CD14-positive monocyte (primary cell): ENCODE measurements around the gene CBY1. TPM values are rescaled to one million over a fixed set of nuclear protein-coding genes. Genes with fewer than 3 reads are reported as not detected.

ENCODE experiments used
- DNase-seq, 3 donors: peaks; one replicate each; pipeline ENCODE4 v3.0.0-alpha.2; 2011 to 2022
- H2AFZ ChIP-seq: 2 replicates; pipeline ENCODE4 v1.6.0; 2012; ENCODE audit warnings: mild to moderate bottlenecking, low read depth, low read length, inconsistent platforms; ENCODE audit not compliant: insufficient read depth, poor library complexity, severe bottlenecking
- H3K27ac ChIP-seq, 2 donors: 1 replicate in 1 of 2; 2 replicates in 1 of 2; pipeline ENCODE4 v1.5.1; 2012 to 2013; ENCODE audit warnings: low read length in 2 of 2, control low read depth in 1 of 2, inconsistent platforms in 1 of 2, low read depth in 1 of 2, mild to moderate bottlenecking in 1 of 2
- H3K27me3 ChIP-seq, 2 donors: one replicate each; pipeline versions ENCODE4 v1.6.0 to v1.6.1; 2011 to 2013; ENCODE audit warnings: low read length in 2 of 2; ENCODE audit not compliant: control insufficient read depth in 2 of 2, insufficient read depth in 2 of 2
- H3K36me3 ChIP-seq, 2 donors: replicated peaks in 1 of 2; 1 replicate in 1 of 2; 2 replicates in 1 of 2; pipeline versions ENCODE4 v1.5.1 to v1.6.1; 2012 to 2013; ENCODE audit warnings: low read length in 2 of 2, control low read depth in 1 of 2, inconsistent platforms in 1 of 2, mild to moderate bottlenecking in 1 of 2; ENCODE audit not compliant: insufficient read depth in 2 of 2, control insufficient read depth in 1 of 2
- H3K4me1 ChIP-seq, 2 donors: 1 replicate in 1 of 2; 2 replicates in 1 of 2; pipeline versions ENCODE4 v1.5.1 to v1.6.1; 2012 to 2013; ENCODE audit warnings: low read length in 2 of 2, control low read depth in 1 of 2, inconsistent platforms in 1 of 2, mild to moderate bottlenecking in 1 of 2, moderate library complexity in 1 of 2; ENCODE audit not compliant: insufficient read depth in 2 of 2, control insufficient read depth in 1 of 2
- H3K4me2 ChIP-seq: replicated peaks from 2 replicates; pipeline ENCODE3; 2012; ENCODE audit warnings: low read length, moderate library complexity, mild to moderate bottlenecking; ENCODE audit not compliant: poor library complexity, severe bottlenecking; ENCODE audit errors: extremely low read depth
- H3K4me3 ChIP-seq, 3 experiments: fragments of 200-600 bp in 1 of 3; sonication (generic) in 1 of 3; replicated peaks in 1 of 3; 1 replicate in 2 of 3; 2 replicates in 1 of 3; pipeline ENCODE4 v1.5.1; 2011 to 2013; ENCODE audit warnings: low read length in 3 of 3, mild to moderate bottlenecking in 3 of 3, control low read depth in 2 of 3, low read depth in 2 of 3, inconsistent platforms in 1 of 3, moderate library complexity in 1 of 3
- H3K79me2 ChIP-seq: 2 replicates; pipeline ENCODE4 v1.6.0; 2012; ENCODE audit warnings: mild to moderate bottlenecking, control low read depth, inconsistent platforms, low read length, moderate library complexity; ENCODE audit not compliant: insufficient read depth
- H3K9ac ChIP-seq: 2 replicates; pipeline ENCODE4 v1.6.0; 2017; ENCODE audit warnings: low read length, mild to moderate bottlenecking; ENCODE audit not compliant: insufficient read depth, poor library complexity, severe bottlenecking
- H3K9me3 ChIP-seq, 2 donors: replicated peaks in 1 of 2; 1 replicate in 1 of 2; 2 replicates in 1 of 2; pipeline versions ENCODE4 v1.5.1 to v1.6.1; 2012 to 2013; ENCODE audit warnings: low read length in 2 of 2, control low read depth in 1 of 2; ENCODE audit not compliant: control insufficient read depth in 1 of 2, insufficient read depth in 1 of 2
- H4K20me1 ChIP-seq: 2 replicates; pipeline ENCODE4 v1.6.0; 2012; ENCODE audit warnings: mild to moderate bottlenecking, low read length, control low read depth, moderate library complexity; ENCODE audit not compliant: insufficient read depth
- H3K27ac Mint-ChIP-seq, 7 donors: one replicate each; pipeline ENCODE4 v1.8.0; 2020; ENCODE audit warnings: mild to moderate bottlenecking in 7 of 7, mixed read lengths in 7 of 7, moderate library complexity in 6 of 7, inconsistent platforms in 2 of 7
- H3K27me3 Mint-ChIP-seq, 3 donors: one replicate each; pipeline ENCODE4 v1.8.0; 2021 to 2022; ENCODE audit warnings: low read depth in 3 of 3, mild to moderate bottlenecking in 3 of 3, mixed read lengths in 3 of 3, moderate library complexity in 3 of 3, inconsistent platforms in 1 of 3
- H3K36me3 Mint-ChIP-seq, 2 donors: one replicate each; pipeline ENCODE4 v1.8.0; 2020; ENCODE audit warnings: mixed read lengths in 2 of 2, inconsistent platforms in 1 of 2, mild to moderate bottlenecking in 1 of 2
- H3K4me1 Mint-ChIP-seq: one replicate; pipeline ENCODE4 v1.8.0; 2020; ENCODE audit warnings: mild to moderate bottlenecking, mixed read lengths
- H3K4me3 Mint-ChIP-seq, 2 donors: one replicate each; pipeline ENCODE4 v1.8.0; 2020; ENCODE audit warnings: mild to moderate bottlenecking in 2 of 2, mixed read lengths in 2 of 2, moderate library complexity in 1 of 2
- H3K9me3 Mint-ChIP-seq, 7 donors: one replicate each; pipeline ENCODE4 v1.8.0; 2020 to 2022; ENCODE audit warnings: mixed read lengths in 7 of 7, mild to moderate bottlenecking in 6 of 7, moderate library complexity in 6 of 7, inconsistent platforms in 2 of 7
- CTCF ChIP-seq: fragments of 200-600 bp; IDR thresholded peaks from one replicate; pipeline ENCODE4 v1.8.0; 2022; ENCODE audit warnings: antibody characterized with exemption, mild to moderate bottlenecking
- WGBS: methylation state at CpG from one replicate; pipeline ENCODE4 v1.1.5; 2013; ENCODE audit warnings: missing lambda C conversion rate; ENCODE audit not compliant: insufficient coverage; 5-methylcytosine and 5-hydroxymethylcytosine counted together
- intact Hi-C, 2 donors: fragments of 100-400 bp; cut with micrococcal nuclease; formaldehyde crosslinking; loops; one replicate each; pipeline versions ENCODE4 v1.15.0 to v1.15.1; 2023
- polyA plus RNA-seq, 3 donors: library from polyadenylated mRNA; depleted of rRNA in 1 of 3; unstranded in 2 of 3; stranded (reverse) in 1 of 3; fragments of 300-500 nt in 2 of 3; fragments of >200 nt in 1 of 3; fragmentation: Illumina TruSeq in 2 of 3; gene quantifications; 1 replicate in 2 of 3; 2 replicates in 1 of 3; pipeline ENCODE4 v1.2.3, GENCODE V29; 2012 to 2021

Gene CBY1
- polyA plus RNA-seq, 3 donors = 1.1 to 4.1 (median 1.7) TPM

DNA sequence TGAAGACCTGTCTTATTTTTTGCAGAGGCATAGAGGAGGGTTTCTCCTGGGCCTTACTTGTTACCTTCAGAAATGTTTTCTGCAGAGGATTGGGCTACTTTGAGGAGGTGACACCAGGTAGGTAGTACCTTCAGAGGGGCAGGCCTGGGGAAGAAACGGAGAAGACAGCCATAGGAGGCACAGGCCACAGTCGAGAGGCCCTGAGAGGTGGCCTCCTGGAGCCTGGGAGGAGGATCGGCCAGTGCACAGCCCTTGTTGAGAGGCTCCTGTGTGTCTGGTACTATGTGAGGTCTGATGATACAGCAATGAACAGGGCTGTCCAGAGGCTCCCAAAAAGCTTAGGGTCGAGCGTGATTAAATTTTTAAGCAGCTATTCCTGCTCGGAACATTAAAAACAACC is 60.8 kb downstream of the CBY1 start:
- Mint-ChIP-seq H3K4me1 (peaks cover 28% of the 10 kb centered on the region), H3K27me3 (no peaks in the 10 kb centered on the region)
- intact Hi-C loops = no loop called here

DNA sequence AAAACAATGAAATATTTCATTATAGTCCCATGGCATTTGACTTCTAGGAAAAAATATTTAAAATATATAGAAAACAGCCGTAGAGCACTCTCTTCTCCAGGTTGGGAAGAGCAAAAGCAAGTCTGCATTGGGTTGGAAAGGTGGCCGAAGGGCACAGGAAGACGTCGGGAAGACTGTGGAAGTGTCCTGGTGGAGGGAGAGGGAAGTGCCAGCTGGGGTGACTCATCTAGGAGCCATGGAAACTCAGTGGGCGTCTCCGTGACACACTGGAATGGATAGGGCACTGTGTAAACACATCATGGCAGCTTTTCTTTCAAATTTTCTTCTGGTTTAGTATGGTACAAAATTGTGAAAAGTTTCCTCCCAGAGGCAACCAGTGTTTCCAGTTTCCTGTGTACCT is 62.0 kb downstream of the CBY1 start:
- Histone ChIP-seq H3K9me3 (no peaks in the 10 kb centered on the region), H3K36me3 (peaks cover 63 to 85% of the 10 kb centered on the region in 2 donors), H3K4me3 (no peak overlapping the region), H4K20me1 (peaks cover 70% of the 10 kb centered on the region), H3K79me2 (peaks cover 34% of the 10 kb centered on the region), H3K4me1 (peaks cover 0 to under 1% of the 10 kb centered on the region in 2 donors), H2AFZ (no peak overlapping the region), H3K4me2 (no peak overlapping the region), H3K9ac (no peak overlapping the region), H3K27ac (no peak overlapping the region), H3K27me3 (no peaks in the 10 kb centered on the region)
- Mint-ChIP-seq H3K27me3 (no peaks in the 10 kb centered on the region), H3K4me3 (no peak overlapping the region), H3K36me3 (peaks cover 61 to 89% of the 10 kb centered on the region in 2 donors), H3K27ac (peak overlapping the region in 2 of 7 donors; percentile 6 to 44), H3K4me1 (peaks cover 16% of the 10 kb centered on the region), H3K9me3 (peaks cover 0 to 2% (median 0%) of the 10 kb centered on the region in 7 donors)
- peak in 2 of 3 donors; percentile 16 to 39 for DNase-seq
- 86% methylated on average over 5 of the region's 6 CpGs for WGBS
- TF ChIP-seq CTCF = peak; percentile 16
- intact Hi-C loops = no loop called here

More for the DNA sequence above, 60.8 kb downstream of the CBY1 start:
- Histone ChIP-seq H3K4me3 (no peak overlapping the region), H3K36me3 (peaks cover 51 to 79% of the 10 kb centered on the region in 2 donors), H3K9me3 (no peaks in the 10 kb centered on the region), H4K20me1 (peaks cover 80% of the 10 kb centered on the region), H3K4me1 (peaks cover 0 to 10% of the 10 kb centered on the region in 2 donors), H3K27ac (no peak overlapping the region), H3K9ac (no peak overlapping the region), H3K79me2 (peaks cover 45% of the 10 kb centered on the region), H3K27me3 (no peaks in the 10 kb centered on the region), H2AFZ (no peak overlapping the region), H3K4me2 (no peak overlapping the region)
- 100% methylated on average over 2 of the region's 6 CpGs for WGBS
- no peak for DNase-seq
- Mint-ChIP-seq H3K27ac (peak overlapping the region in 2 of 7 donors; percentile 14 to 27), H3K4me3 (no peak overlapping the region), H3K9me3 (peaks cover 0 to 2% (median 0%) of the 10 kb centered on the region in 7 donors), H3K36me3 (peaks cover 61 to 89% of the 10 kb centered on the region in 2 donors)
- no peak for TF ChIP-seq CTCF
